ENCODE measurements around the gene LRRK1. TPM values are rescaled to one million over a fixed set of nuclear protein-coding genes. Genes with fewer than 3 reads are reported as not detected.

LRRK1 gene
- total and polyA plus RNA-seq, 7 donors = 7.1 to 27.4 (median 10.2) TPM

DNA sequence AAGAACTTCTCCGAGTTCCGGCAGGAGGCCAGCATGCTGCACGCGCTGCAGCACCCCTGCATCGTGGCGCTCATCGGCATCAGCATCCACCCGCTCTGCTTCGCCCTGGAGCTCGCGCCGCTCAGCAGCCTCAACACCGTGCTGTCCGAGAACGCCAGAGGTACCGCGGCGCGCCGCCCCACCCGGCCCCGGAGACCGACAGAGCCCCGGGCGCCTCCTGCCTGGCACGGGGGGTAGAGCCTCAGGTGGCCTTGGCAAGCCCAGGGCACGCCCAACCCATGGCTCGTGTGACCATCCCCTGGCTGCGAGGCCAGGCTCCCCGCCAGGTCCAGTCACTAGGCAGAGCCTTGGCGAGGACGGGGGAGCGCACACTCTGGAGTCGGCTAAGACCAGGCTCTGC lies 134.1 kb downstream of the LRRK1 start:
- H3K27ac ChIP-seq = no peak overlapping the region
- TF ChIP-seq POLR2A (IDR thresholded peaks at IDR 0.05) (no peak), POLR2AphosphoS5 (IDR thresholded peaks at IDR 0.05) (no peak), EP300 (IDR thresholded peaks at IDR 0.05) (no peak)
- TF ChIP-seq, protein P1, sequence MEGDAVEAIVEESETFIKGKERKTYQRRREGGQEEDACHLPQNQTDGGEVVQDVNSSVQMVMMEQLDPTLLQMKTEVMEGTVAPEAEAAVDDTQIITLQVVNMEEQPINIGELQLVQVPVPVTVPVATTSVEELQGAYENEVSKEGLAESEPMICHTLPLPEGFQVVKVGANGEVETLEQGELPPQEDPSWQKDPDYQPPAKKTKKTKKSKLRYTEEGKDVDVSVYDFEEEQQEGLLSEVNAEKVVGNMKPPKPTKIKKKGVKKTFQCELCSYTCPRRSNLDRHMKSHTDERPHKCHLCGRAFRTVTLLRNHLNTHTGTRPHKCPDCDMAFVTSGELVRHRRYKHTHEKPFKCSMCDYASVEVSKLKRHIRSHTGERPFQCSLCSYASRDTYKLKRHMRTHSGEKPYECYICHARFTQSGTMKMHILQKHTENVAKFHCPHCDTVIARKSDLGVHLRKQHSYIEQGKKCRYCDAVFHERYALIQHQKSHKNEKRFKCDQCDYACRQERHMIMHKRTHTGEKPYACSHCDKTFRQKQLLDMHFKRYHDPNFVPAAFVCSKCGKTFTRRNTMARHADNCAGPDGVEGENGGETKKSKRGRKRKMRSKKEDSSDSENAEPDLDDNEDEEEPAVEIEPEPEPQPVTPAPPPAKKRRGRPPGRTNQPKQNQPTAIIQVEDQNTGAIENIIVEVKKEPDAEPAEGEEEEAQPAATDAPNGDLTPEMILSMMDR (IDR thresholded peaks at IDR 0.05) = no peak
- H3K9me3 ChIP-seq = no peaks in the 10 kb centered on the region
- DNase-seq = peak; percentile 53
- no peaks in the 10 kb centered on the region for H3K4me1 ChIP-seq
- H3K36me3 ChIP-seq = peaks cover 16 to 84% (median 30%) of the 10 kb centered on the region in 4 donors
- H3K27me3 ChIP-seq = no peaks in the 10 kb centered on the region
- WGBS, 2 donors = 93 to 96% methylated on average over 34 of the region's 34 CpGs
- intact Hi-C loops (cut with DNase I) = no loop called here
- no peak overlapping the region for H3K4me3 ChIP-seq

- 93 to 94% methylated on average over 9 of the region's 9 CpGs for WGBS, 2 donors
- no peak overlapping the region for H3K27ac ChIP-seq
- H3K9me3 ChIP-seq = no peaks in the 10 kb centered on the region
- TF ChIP-seq POLR2A (IDR thresholded peaks at IDR 0.05) (no peak), POLR2AphosphoS5 (IDR thresholded peaks at IDR 0.05) (no peak), EP300 (IDR thresholded peaks at IDR 0.05) (no peak)
- TF ChIP-seq, protein P1 (IDR thresholded peaks at IDR 0.05) = no peak
- H3K4me3 ChIP-seq = no peak overlapping the region
- H3K36me3 ChIP-seq = peaks cover 16 to 82% (median 30%) of the 10 kb centered on the region in 4 donors
- no peaks in the 10 kb centered on the region for H3K4me1 ChIP-seq
- DNase-seq = peak; percentile 8
- no peaks in the 10 kb centered on the region for H3K27me3 ChIP-seq
- intact Hi-C loops (cut with DNase I) = no loop called here
These were observed 135.0 kb downstream of the LRRK1 start for GRCh38 chr15:101054116-101054515.

- no peak overlapping the region for H3K4me3 ChIP-seq
- TF ChIP-seq, protein P1 (IDR thresholded peaks at IDR 0.05) = no peak
- no peak for TF ChIP-seq POLR2A (IDR thresholded peaks at IDR 0.05)
- TF ChIP-seq POLR2AphosphoS5 (IDR thresholded peaks at IDR 0.05) = no peak
- no peak for TF ChIP-seq EP300 (IDR thresholded peaks at IDR 0.05)
- H3K27me3 ChIP-seq = no peaks in the 10 kb centered on the region
- H3K36me3 ChIP-seq = peaks cover 17 to 82% (median 33%) of the 10 kb centered on the region in 4 donors
- H3K27ac ChIP-seq = no peak overlapping the region
- H3K9me3 ChIP-seq = no peaks in the 10 kb centered on the region
- no peaks in the 10 kb centered on the region for H3K4me1 ChIP-seq
- intact Hi-C loops (cut with DNase I) = no loop called here
- WGBS, 2 donors = 95% methylated on average over 12 of the region's 12 CpGs
- DNase-seq = peak; percentile 46
These were observed 135.8 kb downstream of the LRRK1 start for GRCh38 chr15:101054991-101055390.

DNA sequence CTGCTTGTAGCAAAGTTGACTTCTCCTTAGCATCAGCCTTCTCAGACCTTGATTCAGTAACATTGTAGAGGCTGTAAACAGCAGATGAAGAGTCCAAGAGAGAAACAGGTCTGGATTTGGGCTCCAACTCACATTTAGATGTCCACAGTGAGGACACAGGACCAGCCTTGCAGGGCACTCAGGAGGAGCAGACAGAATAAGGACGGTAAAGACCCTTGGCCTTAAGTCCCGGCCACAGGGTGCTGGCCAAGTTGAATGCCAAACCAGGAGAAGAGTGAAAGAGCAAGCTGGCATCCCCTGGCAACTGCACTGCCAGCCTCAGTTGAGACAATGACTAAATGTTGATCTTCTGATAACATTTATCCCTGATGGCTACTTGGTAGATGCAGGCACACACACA lies 136.3 kb downstream of the LRRK1 start:
- no peaks in the 10 kb centered on the region for H3K4me1 ChIP-seq
- intact Hi-C loops (cut with DNase I) = no loop called here
- TF ChIP-seq POLR2A (IDR thresholded peaks at IDR 0.05) (no peak), EP300 (IDR thresholded peaks at IDR 0.05) (no peak), POLR2AphosphoS5 (IDR thresholded peaks at IDR 0.05) (no peak)
- TF ChIP-seq, protein P1 (IDR thresholded peaks at IDR 0.05) = no peak
- no peaks in the 10 kb centered on the region for H3K27me3 ChIP-seq
- peak; percentile 14 for DNase-seq
- 95% methylated on average over 2 of the region's 2 CpGs for WGBS, 2 donors
- H3K36me3 ChIP-seq = peaks cover 17 to 85% (median 33%) of the 10 kb centered on the region in 4 donors
- H3K9me3 ChIP-seq = no peaks in the 10 kb centered on the region
- H3K27ac ChIP-seq = no peak overlapping the region
- no peak overlapping the region for H3K4me3 ChIP-seq

Data from sigmoid colon (tissue), 7 donors.